Stimulated activated CD4-positive, alpha-beta T cell treated with anti-CD3 and anti-CD28 coated beads, Interleukin-2, amount 100 ng/mL, for 24 hours (primary cell): Measurements from ENCODE around the gene PCDHA5.
"Not testable (repeated sequence)": the region's sequence is repeated elsewhere in the genome, so short reads cannot be mapped to it uniquely, and the experiment has no call there.

Experiments used
- DNase-seq, 2 donors: peaks; one replicate each; pipeline ENCODE4 v3.0.0-alpha.2; 2020

Gene PCDHA5

GRCh38 chr5:140823475-140823874, 2.1 kb downstream of the PCDHA5 start:
- DNase-seq, result no peak

DNA sequence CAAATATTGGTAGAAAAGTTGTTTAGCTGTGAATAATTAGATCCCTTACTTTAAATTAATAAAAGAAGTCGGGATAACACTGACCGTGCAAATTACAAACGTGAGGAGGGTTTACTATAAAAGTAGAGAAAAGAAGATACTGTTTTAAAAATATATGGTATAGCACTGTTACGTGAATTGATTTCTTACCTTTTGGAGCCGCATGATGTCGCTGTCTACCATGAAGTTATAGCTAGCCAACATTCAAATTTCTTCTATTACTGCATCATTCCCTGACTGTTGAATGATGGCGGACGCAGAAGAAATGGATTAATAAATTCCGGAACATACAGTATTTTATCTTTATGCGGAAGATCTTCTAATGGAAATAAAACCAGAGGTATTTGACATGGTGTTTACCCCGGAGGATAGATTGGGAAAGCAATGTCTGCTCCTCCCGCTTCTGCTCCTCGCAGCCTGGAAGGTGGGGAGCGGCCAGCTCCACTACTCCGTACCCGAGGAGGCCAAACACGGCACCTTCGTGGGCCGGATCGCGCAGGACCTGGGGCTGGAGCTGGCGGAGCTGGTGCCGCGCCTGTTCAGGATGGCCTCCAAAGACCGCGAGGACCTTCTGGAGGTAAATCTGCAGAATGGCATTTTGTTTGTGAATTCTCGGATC, 6.4 kb downstream of the PCDHA5 start, which contains the start of gene PCDHA6:
Gene PCDHA6 (plus strand): TSS at position 257 of the 658 bp plus-strand sequence. CDS start 132 bp downstream, at position 389.
- DNase-seq, result no peak

DNA sequence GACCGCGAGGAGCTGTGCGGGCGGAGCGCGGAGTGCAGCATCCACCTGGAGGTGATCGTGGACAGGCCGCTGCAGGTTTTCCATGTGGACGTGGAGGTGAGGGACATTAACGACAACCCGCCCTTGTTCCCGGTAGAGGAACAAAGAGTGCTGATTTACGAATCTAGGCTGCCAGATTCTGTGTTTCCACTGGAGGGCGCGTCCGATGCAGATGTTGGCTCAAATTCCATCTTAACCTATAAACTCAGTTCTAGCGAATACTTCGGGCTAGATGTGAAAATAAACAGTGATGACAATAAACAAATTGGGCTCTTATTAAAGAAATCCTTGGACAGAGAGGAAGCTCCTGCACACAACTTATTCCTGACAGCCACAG, 6.9 kb downstream of the PCDHA5 start:
- DNase-seq, result no peak

GRCh38 chr5:140829511-140830501, 8.4 kb downstream of the PCDHA5 start:
- not testable (repeated sequence) for DNase-seq

DNA sequence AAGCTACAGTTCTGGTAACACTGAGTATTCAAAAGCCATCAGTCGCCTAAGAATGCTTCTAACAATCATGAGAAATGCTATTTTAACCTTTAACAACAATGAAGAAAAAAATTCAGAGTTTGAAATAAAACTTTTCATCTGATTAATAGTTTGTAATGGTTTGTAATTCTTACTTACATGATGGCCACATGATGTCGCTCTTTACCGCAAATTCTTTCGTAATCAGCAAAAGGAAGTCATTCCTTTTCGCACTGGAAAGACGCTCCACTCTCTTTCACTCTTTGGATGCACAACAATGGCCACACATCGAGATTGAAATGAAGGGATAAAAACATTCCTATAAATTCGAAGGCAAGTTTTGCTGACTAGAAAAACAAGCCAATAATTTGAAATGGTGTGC, 12.6 kb downstream of the PCDHA5 start, which contains the start of gene PCDHA7:
Gene PCDHA7 (plus strand): TSS at position 277 of the 400 bp plus-strand sequence. CDS start 115 bp downstream, at position 392.
- no peak for DNase-seq

- not testable (repeated sequence) for DNase-seq
Measured at GRCh38 chr5:140834439-140835008, 13.1 kb downstream of the PCDHA5 start.

- no peak for DNase-seq
Measured at GRCh38 chr5:140835622-140836510, 14.5 kb downstream of the PCDHA5 start.

GRCh38 chr5:140840978-140841962, 19.9 kb downstream of the PCDHA5 start, which contains the start of gene PCDHA8:
Gene PCDHA8, plus strand, starts transcription at chr5:140841187. Its CDS starts 135 bp downstream, at chr5:140841322.
- DNase-seq, result peak in 1 of 2 donors; percentile 23

- DNase-seq, result no peak
Measured at GRCh38 chr5:140842798-140843733, 21.7 kb downstream of the PCDHA5 start.

- not testable (repeated sequence) for DNase-seq
Measured at GRCh38 chr5:140848139-140849102, 27.0 kb downstream of the PCDHA5 start, which contains the start of gene PCDHA9. Gene PCDHA9, plus strand, starts transcription at chr5:140848382. Its CDS starts 114 bp downstream, at chr5:140848496.

DNA sequence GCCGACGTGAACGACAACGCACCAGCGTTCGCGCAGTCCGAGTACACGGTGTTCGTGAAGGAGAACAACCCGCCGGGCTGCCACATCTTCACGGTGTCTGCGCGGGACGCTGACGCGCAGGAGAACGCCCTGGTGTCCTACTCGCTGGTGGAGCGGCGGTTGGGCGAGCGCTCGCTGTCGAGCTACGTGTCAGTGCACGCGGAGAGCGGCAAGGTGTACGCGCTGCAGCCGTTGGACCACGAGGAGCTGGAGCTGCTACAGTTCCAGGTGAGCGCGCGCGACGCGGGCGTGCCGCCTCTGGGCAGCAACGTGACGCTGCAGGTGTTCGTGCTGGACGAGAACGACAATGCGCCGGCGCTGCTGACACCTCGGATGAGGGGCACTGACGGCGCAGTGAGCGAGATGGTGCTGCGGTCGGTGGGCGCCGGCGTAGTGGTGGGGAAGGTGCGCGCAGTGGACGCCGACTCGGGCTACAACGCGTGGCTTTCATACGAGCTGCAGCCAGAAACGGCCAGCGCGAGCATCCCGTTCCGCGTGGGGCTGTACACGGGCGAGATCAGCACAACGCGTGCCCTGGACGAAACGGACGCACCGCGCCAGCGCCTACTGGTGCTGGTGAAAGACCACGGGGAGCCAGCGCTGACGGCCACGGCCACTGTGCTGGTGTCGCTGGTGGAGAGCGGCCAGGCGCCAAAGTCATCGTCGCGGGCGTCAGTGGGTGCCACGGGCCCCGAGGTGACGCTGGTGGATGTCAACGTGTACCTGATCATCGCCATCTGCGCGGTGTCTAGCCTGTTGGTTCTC, 28.6 kb downstream of the PCDHA5 start:
- DNase-seq, result not testable (repeated sequence)

GRCh38 chr5:140855772-140856674, 34.6 kb downstream of the PCDHA5 start, which contains the start of gene PCDHA10:
Gene PCDHA10, plus strand, starts transcription at chr5:140855897. Its CDS starts 152 bp downstream, at chr5:140856049.
- no peak for DNase-seq

DNA sequence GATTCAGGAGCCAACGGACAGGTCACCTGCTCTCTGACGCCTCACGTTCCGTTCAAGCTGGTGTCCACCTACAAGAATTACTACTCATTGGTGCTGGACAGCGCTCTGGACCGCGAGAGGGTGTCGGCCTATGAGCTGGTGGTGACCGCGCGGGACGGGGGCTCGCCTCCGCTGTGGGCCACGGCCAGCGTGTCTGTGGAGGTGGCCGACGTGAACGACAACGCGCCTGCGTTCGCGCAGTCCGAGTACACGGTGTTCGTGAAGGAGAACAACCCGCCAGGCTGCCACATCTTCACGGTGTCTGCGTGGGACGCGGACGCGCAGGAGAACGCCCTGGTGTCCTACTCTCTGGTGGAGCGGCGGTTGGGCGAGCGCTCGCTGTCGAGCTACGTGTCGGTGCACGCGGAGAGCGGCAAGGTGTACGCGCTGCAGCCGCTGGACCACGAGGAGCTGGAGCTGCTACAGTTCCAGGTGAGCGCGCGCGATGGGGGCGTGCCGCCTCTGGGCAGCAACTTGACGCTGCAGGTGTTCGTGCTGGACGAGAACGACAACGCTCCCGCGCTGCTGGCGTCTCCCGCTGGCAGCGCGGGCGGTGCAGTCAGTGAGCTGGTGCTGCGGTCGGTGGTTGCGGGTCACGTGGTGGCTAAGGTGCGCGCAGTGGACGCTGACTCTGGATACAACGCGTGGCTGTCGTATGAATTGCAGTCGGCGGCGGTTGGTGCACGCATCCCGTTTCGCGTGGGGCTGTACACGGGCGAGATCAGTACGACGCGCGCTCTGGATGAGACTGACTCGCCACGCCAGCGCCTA, 36.0 kb downstream of the PCDHA5 start:
- DNase-seq, result no peak

- no peak for DNase-seq
Measured at GRCh38 chr5:140857987-140858240, 36.5 kb downstream of the PCDHA5 start.
